ENCODE measurements around the gene UBN2.

DNA sequence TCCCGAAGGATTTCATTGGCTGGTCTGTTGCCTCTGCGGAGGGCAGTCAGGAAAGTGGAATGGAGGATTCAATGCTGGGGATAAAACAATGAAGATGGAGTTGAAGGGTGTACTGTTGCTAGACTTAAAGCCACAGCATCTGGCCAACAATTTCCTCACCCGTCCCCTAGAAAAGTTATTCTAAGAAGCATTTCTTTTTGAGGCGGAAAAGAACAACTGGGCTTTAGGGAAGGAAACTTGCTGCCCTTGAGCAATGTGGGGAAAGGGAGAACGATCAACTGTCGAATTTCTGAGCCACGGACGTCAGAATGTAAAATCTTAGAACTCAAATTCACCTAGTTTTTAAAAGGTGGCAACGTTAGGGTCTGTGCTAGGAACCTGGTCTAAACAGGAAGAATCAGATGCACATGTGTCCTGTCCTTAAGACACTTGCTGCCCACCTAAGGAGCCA, 110.8 kb downstream of the UBN2 start:
- TF ChIP-seq POLR2A (IDR thresholded peaks at IDR 0.05) (no peak), CTCF (IDR thresholded peaks at IDR 0.05) (no peak)

Measured in prostate gland (tissue), 2 donors.